ENCODE measurements around the gene ATG101.

ATG101 gene

DNA sequence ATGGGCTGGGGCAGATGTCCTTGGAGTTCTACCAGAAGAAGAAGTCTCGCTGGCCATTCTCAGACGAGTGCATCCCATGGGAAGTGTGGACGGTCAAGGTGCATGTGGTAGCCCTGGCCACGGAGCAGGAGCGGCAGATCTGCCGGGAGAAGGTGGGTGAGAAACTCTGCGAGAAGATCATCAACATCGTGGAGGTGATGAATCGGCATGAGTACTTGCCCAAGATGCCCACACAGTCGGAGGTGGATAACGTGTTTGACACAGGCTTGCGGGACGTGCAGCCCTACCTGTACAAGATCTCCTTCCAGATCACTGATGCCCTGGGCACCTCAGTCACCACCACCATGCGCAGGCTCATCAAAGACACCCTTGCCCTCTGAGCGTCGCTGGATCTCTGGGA, 7.0 kb downstream of the ATG101 start:
- H3K4me3 ChIP-seq (ENCODE audit: low read depth, low read length), result no peak overlapping the region
- no peak for DNase-seq (ENCODE audit: low read depth)
- TF ChIP-seq, protein P1, sequence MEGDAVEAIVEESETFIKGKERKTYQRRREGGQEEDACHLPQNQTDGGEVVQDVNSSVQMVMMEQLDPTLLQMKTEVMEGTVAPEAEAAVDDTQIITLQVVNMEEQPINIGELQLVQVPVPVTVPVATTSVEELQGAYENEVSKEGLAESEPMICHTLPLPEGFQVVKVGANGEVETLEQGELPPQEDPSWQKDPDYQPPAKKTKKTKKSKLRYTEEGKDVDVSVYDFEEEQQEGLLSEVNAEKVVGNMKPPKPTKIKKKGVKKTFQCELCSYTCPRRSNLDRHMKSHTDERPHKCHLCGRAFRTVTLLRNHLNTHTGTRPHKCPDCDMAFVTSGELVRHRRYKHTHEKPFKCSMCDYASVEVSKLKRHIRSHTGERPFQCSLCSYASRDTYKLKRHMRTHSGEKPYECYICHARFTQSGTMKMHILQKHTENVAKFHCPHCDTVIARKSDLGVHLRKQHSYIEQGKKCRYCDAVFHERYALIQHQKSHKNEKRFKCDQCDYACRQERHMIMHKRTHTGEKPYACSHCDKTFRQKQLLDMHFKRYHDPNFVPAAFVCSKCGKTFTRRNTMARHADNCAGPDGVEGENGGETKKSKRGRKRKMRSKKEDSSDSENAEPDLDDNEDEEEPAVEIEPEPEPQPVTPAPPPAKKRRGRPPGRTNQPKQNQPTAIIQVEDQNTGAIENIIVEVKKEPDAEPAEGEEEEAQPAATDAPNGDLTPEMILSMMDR (IDR thresholded peaks at IDR 0.05; ENCODE audit: insufficient read depth, low read depth, low read length, missing control alignments), result no peak

DNA sequence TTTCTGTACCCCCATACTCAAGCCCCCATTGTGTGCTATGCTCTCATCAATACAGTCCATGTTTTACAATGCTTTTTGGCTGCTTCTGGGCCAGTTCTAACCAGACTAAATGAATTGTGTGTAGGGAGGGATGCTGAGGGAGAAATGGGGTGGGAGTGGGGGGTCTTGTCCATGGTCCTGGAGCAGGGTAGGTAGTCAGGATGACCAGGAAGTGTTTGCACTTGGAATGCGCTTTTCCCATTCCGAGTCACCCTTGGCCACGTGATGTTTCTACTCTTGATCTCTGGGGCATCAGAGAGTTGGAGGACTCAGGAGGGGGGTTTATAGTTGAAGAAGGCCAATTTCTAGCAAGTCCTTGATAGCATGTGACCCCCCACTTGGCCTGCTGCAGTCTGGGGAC, 8.5 kb downstream of the ATG101 start:
- TF ChIP-seq, protein P1 (IDR thresholded peaks at IDR 0.05; ENCODE audit: insufficient read depth, low read depth, low read length, missing control alignments), result no peak
- no peak overlapping the region for H3K4me3 ChIP-seq (ENCODE audit: low read depth, low read length)
- no peak for DNase-seq (ENCODE audit: low read depth)

DNA sequence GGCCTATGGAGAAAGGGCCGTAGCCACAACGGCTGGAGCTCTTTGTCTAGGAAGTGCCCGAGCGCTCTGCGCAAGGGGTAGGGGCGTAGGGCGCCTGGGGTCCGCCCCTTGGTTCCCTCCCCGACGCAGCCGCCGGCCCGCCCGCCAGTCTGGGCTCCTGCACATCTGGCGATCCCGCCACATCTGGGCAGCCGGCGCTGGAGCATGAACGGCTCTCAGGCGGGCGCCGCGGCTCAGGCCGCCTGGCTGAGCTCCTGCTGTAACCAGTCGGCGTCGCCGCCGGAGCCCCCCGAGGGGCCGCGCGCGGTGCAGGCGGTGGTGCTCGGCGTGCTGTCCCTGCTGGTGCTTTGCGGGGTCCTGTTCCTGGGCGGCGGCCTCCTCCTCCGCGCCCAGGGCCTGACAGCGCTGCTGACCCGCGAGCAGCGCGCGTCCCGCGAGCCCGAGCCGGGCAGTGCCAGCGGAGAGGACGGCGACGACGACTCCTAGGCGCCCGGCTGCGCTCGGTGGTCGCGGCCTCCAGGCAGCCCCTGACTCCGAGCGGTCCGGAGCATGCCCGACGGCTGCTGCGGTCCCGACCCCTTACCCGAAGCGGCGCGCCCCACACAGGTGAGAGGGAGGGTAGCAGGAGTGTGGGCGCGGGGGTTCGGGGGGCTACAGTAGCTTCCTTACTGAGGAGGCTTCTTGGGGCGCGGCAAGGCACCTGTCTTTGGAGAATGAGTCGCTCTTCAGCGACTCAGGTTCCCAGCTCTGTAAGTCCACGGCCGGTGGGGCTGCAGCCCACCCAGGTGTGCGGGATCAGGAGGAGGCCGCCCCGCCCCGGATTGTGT, 10.0 kb downstream of the ATG101 start, which contains the start of gene SMIM41:
Gene SMIM41, plus strand, starts transcription at position 129 of the 827 bp plus-strand sequence. Its CDS starts 76 bp downstream, at position 205.
- DNase-seq (ENCODE audit: low read depth), result no peak
- H3K4me3 ChIP-seq (ENCODE audit: low read depth, low read length), result no peak within 1 kb of the TSS
- TF ChIP-seq, protein P1 (IDR thresholded peaks at IDR 0.05; ENCODE audit: insufficient read depth, low read depth, low read length, missing control alignments), result no peak

DNA sequence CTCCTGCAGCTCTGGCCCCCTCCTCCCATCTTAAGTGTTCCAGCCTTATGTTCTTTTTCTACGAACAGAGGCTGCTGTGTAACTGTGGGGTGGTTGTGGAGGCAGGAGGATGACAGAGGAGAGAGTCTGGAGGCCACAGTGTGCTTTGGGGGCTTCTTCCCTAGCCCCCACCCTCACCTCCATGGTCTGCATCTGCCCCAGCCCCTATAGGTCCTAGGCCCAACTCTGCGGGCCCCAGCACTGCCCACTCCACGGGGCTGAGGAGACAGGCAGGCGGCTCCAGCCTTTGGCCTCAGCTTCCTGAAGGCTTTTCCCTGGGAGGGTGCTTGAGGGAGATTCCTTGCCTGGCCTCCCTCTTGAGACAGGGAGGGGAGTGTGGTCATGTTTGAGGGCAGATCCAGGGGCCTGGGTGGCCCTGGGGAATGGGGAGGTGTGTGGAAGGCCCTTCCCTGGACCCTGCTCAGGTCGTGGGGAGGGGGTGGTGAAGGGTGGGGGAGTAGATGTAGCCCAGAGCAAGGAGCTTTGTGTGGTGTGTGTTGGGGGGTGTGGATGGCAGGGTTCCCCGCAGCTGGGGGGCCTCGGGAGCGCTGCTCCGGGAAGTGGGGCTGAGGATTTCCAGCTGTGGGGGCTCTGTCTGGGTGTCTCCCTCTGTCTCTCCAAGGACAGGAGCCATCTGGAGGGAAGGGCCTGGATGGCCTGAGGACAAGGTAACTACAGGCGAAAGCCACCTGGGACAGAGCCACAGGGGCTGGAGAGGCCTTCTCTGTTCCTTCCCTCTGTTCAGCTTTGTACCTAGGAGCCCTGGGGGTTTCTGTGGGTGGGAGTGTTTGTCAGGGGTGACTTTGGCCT, 10.8 kb downstream of the ATG101 start:
- no peak overlapping the region for H3K4me3 ChIP-seq (ENCODE audit: low read depth, low read length)
- TF ChIP-seq, protein P1 (IDR thresholded peaks at IDR 0.05; ENCODE audit: insufficient read depth, low read depth, low read length, missing control alignments), result no peak
- no peak for DNase-seq (ENCODE audit: low read depth)

DNA sequence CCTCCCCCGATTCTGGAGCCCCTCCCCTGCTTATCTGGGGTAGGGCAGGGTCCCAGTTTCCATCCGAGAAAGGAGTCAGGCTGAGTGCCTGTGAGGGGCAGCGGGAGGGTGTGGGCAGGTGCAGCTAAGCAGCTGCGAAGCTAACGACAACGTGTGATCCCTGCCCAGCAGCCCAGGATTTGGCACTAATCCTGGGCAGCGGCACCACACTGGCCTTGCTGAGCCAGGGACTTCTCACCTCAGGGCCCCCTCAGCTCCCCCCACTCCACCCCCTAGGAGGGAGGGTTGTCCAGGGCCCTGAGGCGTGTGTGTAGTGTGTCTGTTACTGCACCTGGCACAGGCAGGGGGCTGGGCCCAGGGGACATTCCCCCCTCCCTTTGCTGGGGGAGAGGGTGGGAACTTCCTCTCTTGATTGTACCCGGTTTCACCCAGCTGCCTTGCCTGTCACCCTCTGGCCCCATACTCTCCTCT, 11.5 kb downstream of the ATG101 start:
- DNase-seq (ENCODE audit: low read depth), result peak; percentile 54

DNA sequence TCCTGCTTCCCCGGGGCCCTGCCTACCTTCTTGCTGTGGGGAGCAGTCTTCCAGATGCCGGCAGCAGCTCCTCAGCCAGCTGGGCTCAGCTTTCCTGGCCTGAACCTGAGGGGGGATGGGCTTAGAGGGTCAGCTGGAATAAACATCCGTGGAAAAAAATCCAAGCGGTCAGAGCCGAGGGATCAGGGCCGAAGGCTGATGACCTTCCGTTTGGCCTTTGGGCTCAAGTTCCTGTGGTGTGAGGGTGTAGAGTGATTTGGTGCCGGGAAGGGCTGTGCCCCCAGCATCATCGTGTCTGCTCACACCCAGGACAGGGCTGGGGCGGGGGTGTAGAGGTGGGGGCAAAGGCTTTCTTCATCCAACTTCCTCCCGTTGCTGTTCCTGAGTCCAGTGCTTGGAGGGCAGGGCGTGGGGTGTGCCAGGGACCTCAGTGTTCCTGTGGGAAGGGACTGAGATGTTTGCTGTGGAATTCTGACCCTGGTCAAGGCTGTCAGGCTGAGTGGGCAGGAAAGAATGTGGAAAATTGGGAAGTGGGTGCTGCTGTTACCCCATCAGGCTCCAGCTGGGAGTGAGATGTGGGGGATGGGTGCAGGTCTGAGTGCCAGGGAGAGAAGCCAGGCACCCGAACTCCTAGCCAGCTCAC, 12.4 kb downstream of the ATG101 start:
- no peak overlapping the region for H3K4me3 ChIP-seq (ENCODE audit: low read depth, low read length)
- DNase-seq (ENCODE audit: low read depth), result no peak
- TF ChIP-seq, protein P1 (IDR thresholded peaks at IDR 0.05; ENCODE audit: insufficient read depth, low read depth, low read length, missing control alignments), result no peak

More for the DNA sequence above, 11.5 kb downstream of the ATG101 start:
- H3K4me3 ChIP-seq (ENCODE audit: low read depth, low read length), result no peak overlapping the region
- TF ChIP-seq, protein P1 (IDR thresholded peaks at IDR 0.05; ENCODE audit: insufficient read depth, low read depth, low read length, missing control alignments), result no peak
